IMR-90 (cell line): Measurements from ENCODE around the gene RPS6KA2. TPM values are rescaled to one million over a fixed set of nuclear protein-coding genes. Genes with fewer than 3 reads are reported as not detected.

Source experiments
- ATAC-seq: fragments of 200-7000 bp; cut with Tn5 transposase; 2 replicates; pipeline ENCODE4 v1.9.1; 2020; ENCODE audit warnings: low read depth, mild to moderate bottlenecking, moderate library complexity
- BruUV-seq: library from RNA; stranded (reverse); fragments of 400-500 nt; replicated peaks from 2 replicates; lab custom pipeline; 2021; lab: Mats Ljungman, UMichigan
- CTCF ChIA-PET: fragments of 300-600 bp; formaldehyde crosslinking; extraction: SDS; loops from one replicate; lab custom pipeline; 2021; ENCODE audit warnings: antibody characterized with exemption; lab: Yijun Ruan, JAX
- POLR2A ChIA-PET: fragments of 300-600 bp; sonication (Branson Sonifier 250); formaldehyde crosslinking; loops from one replicate; lab custom pipeline; 2022; ENCODE audit warnings: antibody characterized with exemption; ENCODE audit not compliant: unreplicated experiment; lab: Charles Lee
- DNase-seq: peaks from one replicate; pipeline ENCODE4 v3.0.0; 2013
- H2AFZ ChIP-seq: replicated peaks from 2 replicates; pipeline ENCODE3; 2013; ENCODE audit warnings: low read length, mild to moderate bottlenecking; ENCODE audit not compliant: poor library complexity
- H2AK5ac ChIP-seq: 2 replicates; pipeline ENCODE4 v1.6.1; 2013; ENCODE audit warnings: low read depth, low read length, inconsistent platforms
- H2AK9ac ChIP-seq: replicated peaks from 2 replicates; pipeline ENCODE3; 2013; ENCODE audit warnings: mild to moderate bottlenecking, low read depth, low read length, moderate library complexity; ENCODE audit not compliant: poor library complexity
- H2BK120ac ChIP-seq: 2 replicates; pipeline ENCODE4 v1.6.1; 2013; ENCODE audit warnings: low read depth, low read length, inconsistent platforms
- H2BK15ac ChIP-seq: 3 replicates; pipeline ENCODE4 v1.6.1; 2013; ENCODE audit warnings: low read depth, low read length, inconsistent platforms
- H2BK20ac ChIP-seq: 2 replicates; pipeline ENCODE4 v1.6.1; 2013; ENCODE audit warnings: low read depth, mild to moderate bottlenecking, inconsistent platforms, low read length, moderate library complexity
- H2BK5ac ChIP-seq: 2 replicates; pipeline ENCODE4 v1.6.1; 2013; ENCODE audit warnings: mild to moderate bottlenecking, low read depth, low read length, inconsistent platforms; ENCODE audit not compliant: poor library complexity, severe bottlenecking
- H3K14ac ChIP-seq: replicated peaks from 2 replicates; pipeline ENCODE4 v1.6.1; 2013; ENCODE audit warnings: low read depth, low read length, inconsistent platforms
- H3K18ac ChIP-seq: 2 replicates; pipeline ENCODE4 v1.6.1; 2013; ENCODE audit warnings: low read depth, low read length, control low read depth
- H3K23ac ChIP-seq: 2 replicates; pipeline ENCODE4 v1.6.1; 2013; ENCODE audit warnings: low read depth, low read length, inconsistent platforms
- H3K27ac ChIP-seq: 2 replicates; pipeline ENCODE4 v1.5.1; 2013; ENCODE audit warnings: mild to moderate bottlenecking, control low read depth, low read length; ENCODE audit not compliant: insufficient read depth
- H3K27me3 ChIP-seq: 2 replicates; pipeline ENCODE4 v1.6.1; 2013; ENCODE audit warnings: low read length; ENCODE audit not compliant: control insufficient read depth, insufficient read depth
- H3K36me3 ChIP-seq: 2 replicates; pipeline ENCODE4 v1.6.1; 2013; ENCODE audit warnings: low read length, mixed read lengths; ENCODE audit not compliant: control insufficient read depth, insufficient read depth
- H3K4ac ChIP-seq: 2 replicates; pipeline ENCODE4 v1.6.1; 2013; ENCODE audit warnings: low read depth, low read length, inconsistent platforms
- H3K4me1 ChIP-seq: 2 replicates; pipeline ENCODE4 v1.6.1; 2013; ENCODE audit warnings: low read length, mixed read lengths; ENCODE audit not compliant: control insufficient read depth, insufficient read depth
- H3K4me2 ChIP-seq: 2 replicates; pipeline ENCODE4 v1.6.1; 2013; ENCODE audit warnings: low read depth, mild to moderate bottlenecking, control low read depth, low read length, moderate library complexity
- H3K4me3 ChIP-seq: 2 replicates; pipeline ENCODE4 v1.5.1; 2013; ENCODE audit warnings: low read depth, mild to moderate bottlenecking, control low read depth, low read length, moderate library complexity; ENCODE audit not compliant: insufficient read depth
- H3K56ac ChIP-seq: 2 replicates; pipeline ENCODE4 v1.6.1; 2013; ENCODE audit warnings: low read length, inconsistent platforms; ENCODE audit not compliant: insufficient read depth; ENCODE audit errors: extremely low read depth
- H3K79me1 ChIP-seq, 2 experiments: 2 replicates each; pipeline ENCODE4 v1.6.1; 2013; ENCODE audit warnings: low read length in 2 of 2, inconsistent platforms in 1 of 2, low read depth in 1 of 2
- H3K9ac ChIP-seq: 2 replicates; pipeline ENCODE4 v1.6.1; 2013; ENCODE audit warnings: low read depth, low read length, control low read depth
- H3K9me1 ChIP-seq: 2 replicates; pipeline ENCODE4 v1.6.1; 2013; ENCODE audit warnings: low read length, inconsistent platforms; ENCODE audit not compliant: insufficient read depth
- H3K9me3 ChIP-seq: 2 replicates; pipeline ENCODE4 v1.6.1; 2013; ENCODE audit warnings: low read length; ENCODE audit not compliant: control insufficient read depth, insufficient read depth
- H4K20me1 ChIP-seq: 2 replicates; pipeline ENCODE4 v1.6.1; 2013; ENCODE audit warnings: low read length, inconsistent platforms; ENCODE audit not compliant: insufficient read depth
- H4K5ac ChIP-seq: 2 replicates; pipeline ENCODE4 v1.6.1; 2013; ENCODE audit warnings: mild to moderate bottlenecking, low read depth, low read length, control low read depth
- H4K8ac ChIP-seq, 2 experiments: 2 replicates each; pipeline ENCODE4 v1.6.1; 2013; ENCODE audit warnings: low read depth in 2 of 2, low read length in 2 of 2, control low read depth in 1 of 2, inconsistent platforms in 1 of 2
- H4K91ac ChIP-seq: 2 replicates; pipeline ENCODE4 v1.6.1; 2013; ENCODE audit warnings: low read depth, low read length, inconsistent platforms; ENCODE audit not compliant: insufficient read depth
- BHLHE40 ChIP-seq: fragments of 150-350 bp; IDR thresholded peaks from 2 replicates; pipeline ENCODE4 v1.6.1; 2016; ENCODE audit warnings: mild to moderate bottlenecking, low read depth, low read length
- CEBPB ChIP-seq: IDR thresholded peaks from 2 replicates; pipeline ENCODE4 v1.6.1; 2012; ENCODE audit warnings: low read depth, low read length, improper control_type of control experiment
- MAFK ChIP-seq: IDR thresholded peaks from 2 replicates; pipeline ENCODE4 v1.6.1; 2012; ENCODE audit warnings: low read depth, low read length, improper control_type of control experiment
- POLR2A ChIP-seq: IDR thresholded peaks from 2 replicates; pipeline ENCODE4 v1.6.1; 2012; ENCODE audit warnings: mild to moderate bottlenecking, low read depth, low read length
- WGBS, 2 experiments: methylation state at CpG; one replicate each; pipeline versions ENCODE4 v1.1.5 to v1.1.7; 2013; ENCODE audit warnings: missing lambda C conversion rate in 2 of 2; ENCODE audit not compliant: insufficient read length in 1 of 2; ENCODE audit errors: extremely low coverage in 2 of 2; 5-methylcytosine and 5-hydroxymethylcytosine counted together
- dilution Hi-C: fragments of 300-500 bp; cut with HindIII; formaldehyde crosslinking; loops from one replicate; pipeline ENCODE4 v1.14.3; 2018; ENCODE audit warnings: low sequenced_read_pairs; ENCODE audit not compliant: unreplicated experiment
- in situ Hi-C: fragments of 300-500 bp; cut with MboI; formaldehyde crosslinking; loops from 3 replicates; pipeline ENCODE4 v1.14.3; 2019; ENCODE audit warnings: low sequenced_read_pairs, inconsistent platforms, mixed read lengths
- intact Hi-C: fragments of 100-400 bp; cut with micrococcal nuclease; formaldehyde crosslinking; loops from 2 replicates; pipeline ENCODE4 v1.10.0; 2022
- polyA plus RNA-seq, 3 experiments: library from polyadenylated mRNA; depleted of rRNA; stranded (reverse); fragments of >200 nt; gene quantifications; 2 replicates each; pipeline ENCODE4 v1.2.3, GENCODE V29; 2012; ENCODE audit warnings: low replicate concordance in 1 of 3
- total RNA-seq: library from RNA; depleted of rRNA; stranded (reverse); fragments of >200 nt; gene quantifications from 2 replicates; pipeline ENCODE4 v1.2.3, GENCODE V29; 2012

Gene RPS6KA2
- total and polyA plus RNA-seq, 2 of the 4 experiments (the other 2 are of a cell fraction), result 26.9 to 31.3 TPM

DNA sequence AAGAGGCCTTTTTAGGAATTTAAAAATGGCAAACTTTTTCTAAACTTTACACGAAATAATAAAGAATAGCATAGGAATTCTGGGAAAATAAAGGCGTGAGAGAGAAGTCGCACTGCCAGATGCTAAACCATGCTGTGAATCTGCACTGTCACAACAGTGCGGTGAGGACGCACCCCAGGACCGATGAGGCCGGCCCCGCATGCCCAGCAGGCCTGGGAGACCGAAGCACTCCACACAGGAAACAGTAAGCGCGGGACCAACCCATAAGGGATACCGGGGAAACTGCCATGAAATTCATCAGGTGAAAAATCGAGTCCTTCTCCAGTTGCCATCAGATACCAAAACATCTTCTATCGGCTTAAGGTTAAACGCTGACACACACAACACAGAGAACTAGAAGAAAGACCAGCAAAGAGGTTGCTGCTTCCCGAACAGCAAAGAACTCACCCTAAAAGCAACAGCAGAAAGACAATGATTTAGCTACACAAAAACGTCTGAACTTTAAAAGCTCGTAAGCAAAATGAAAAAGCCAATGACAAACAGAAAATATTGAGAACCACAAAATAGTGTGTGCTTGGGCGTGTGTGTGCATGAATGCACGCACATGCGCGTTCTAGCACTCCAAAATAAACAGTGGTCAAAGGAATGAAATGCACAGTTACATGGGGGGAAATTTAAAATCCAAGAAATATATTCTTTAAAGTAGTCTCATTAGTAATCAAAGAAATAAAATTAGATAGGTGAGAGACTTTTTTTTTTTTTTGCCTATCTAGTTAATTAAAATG is 55.9 kb downstream of the RPS6KA2 start:
- H3K9me3 ChIP-seq, result no peaks in the 10 kb centered on the region
- H2BK120ac ChIP-seq, result peak overlapping the region; percentile 54
- no peaks in the 10 kb centered on the region for H3K27me3 ChIP-seq
- 0 out of 2 replicates have a peak overlapping the region, but pooled peaks have one; percentile 20 for H3K27ac ChIP-seq
- peak overlapping the region; percentile 13; the same call in 1 of the 2 replicates for H4K5ac ChIP-seq
- H4K20me1 ChIP-seq, result peaks cover 22% of the 10 kb centered on the region
- H3K9me1 ChIP-seq, result peaks cover 15% of the 10 kb centered on the region
- H2BK15ac ChIP-seq, result peak overlapping the region; percentile 80; the same call in 2 of the 3 replicates
- no peak overlapping the region for H3K56ac ChIP-seq
- H4K8ac ChIP-seq, result peak overlapping the region; percentile 42 to 64
- ChIA-PET POLR2A (interaction anchor here (0.6 kb wide), 1 partner anchor 37 kb away, joined by 3 read pairs; no protein-coding TSS in a partner anchor), CTCF (interaction anchor here (0.9 kb wide), 1 partner anchor 16 kb away, joined by 4 read pairs; no protein-coding TSS in a partner anchor)
- no TSS peak for BruUV-seq
- no peak overlapping the region for H3K4me2 ChIP-seq
- H4K91ac ChIP-seq, result peak overlapping the region; percentile 45
- 0 out of 2 replicates have a peak overlapping the region, but pooled peaks have one; percentile 46 for H3K4ac ChIP-seq
- no peak overlapping the region for H3K23ac ChIP-seq
- no peak for ATAC-seq
- DNase-seq, result no peak
- H3K14ac ChIP-seq, result no peak overlapping the region; the same call in 1 of the 2 replicates
- H3K36me3 ChIP-seq, result peaks cover 2% of the 10 kb centered on the region; the same call in 1 of the 2 replicates
- H2AK9ac ChIP-seq, result no peak overlapping the region
- WGBS, 2 experiments, result 80% methylated on average over 7 of the region's 22 CpGs; no CpG with 5 or more reads in 1 of the 2 experiments
- TF ChIP-seq BHLHE40 (no peak), POLR2A (no peak), CEBPB (no peak), MAFK (no peak)
- H2BK20ac ChIP-seq, result peak overlapping the region; percentile 48; the same call in 1 of the 2 replicates
- H2BK5ac ChIP-seq, result no peak overlapping the region
- H3K79me1 ChIP-seq, result peaks cover 25 to 64% of the 10 kb centered on the region in 2 experiments
- intact Hi-C loops, result no loop called here
- no peak overlapping the region for H3K4me3 ChIP-seq
- H3K18ac ChIP-seq, result peak overlapping the region; percentile 29; the same call in 1 of the 2 replicates
- H2AK5ac ChIP-seq, result peak overlapping the region; percentile 76
- in situ Hi-C loops, result no loop called here
- H3K4me1 ChIP-seq, result peaks cover 25% of the 10 kb centered on the region
- H2AFZ ChIP-seq, result no peak overlapping the region
- no peak overlapping the region for H3K9ac ChIP-seq
- dilution Hi-C loops, result no loop called here
